Liver (tissue), 9 donors: ENCODE results near the gene BAMBI. TPM values are rescaled to one million over a fixed set of nuclear protein-coding genes. Genes with fewer than 3 reads are reported as not detected.

Experiments used
- DNase-seq: peaks from one replicate; pipeline ENCODE4 v3.0.0-alpha.2; 2017; ENCODE audit warnings: low spot score
- H3K27ac ChIP-seq, 2 donors: one replicate each; pipeline ENCODE4 v1.7.0; 2013; ENCODE audit warnings: inconsistent platforms in 2 of 2, low read length in 2 of 2, control low read depth in 1 of 2, low read depth in 1 of 2, mild to moderate bottlenecking in 1 of 2
- H3K27me3 ChIP-seq, 4 donors: one replicate each; pipeline versions ENCODE4 v1.6.1 to v1.7.0; 2013; ENCODE audit warnings: low read length in 3 of 4, inconsistent platforms in 1 of 4, mild to moderate bottlenecking in 1 of 4, moderate library complexity in 1 of 4; ENCODE audit not compliant: control insufficient read depth in 4 of 4, insufficient read depth in 4 of 4
- H3K36me3 ChIP-seq, 4 donors: one replicate each; pipeline versions ENCODE4 v1.6.1 to v1.7.0; 2013; ENCODE audit warnings: low read length in 3 of 4, mild to moderate bottlenecking in 3 of 4, low read depth in 1 of 4, moderate library complexity in 1 of 4; ENCODE audit not compliant: control insufficient read depth in 4 of 4, insufficient read depth in 3 of 4
- H3K4me1 ChIP-seq, 4 donors: one replicate each; pipeline versions ENCODE4 v1.6.1 to v1.7.0; 2013; ENCODE audit warnings: low read length in 3 of 4, mild to moderate bottlenecking in 3 of 4, moderate library complexity in 1 of 4; ENCODE audit not compliant: control insufficient read depth in 4 of 4, insufficient read depth in 4 of 4
- H3K4me3 ChIP-seq, 3 donors: one replicate each; pipeline versions ENCODE4 v1.6.1 to v1.7.0; 2013; ENCODE audit warnings: low read length in 3 of 3, control low read depth in 1 of 3, low read depth in 1 of 3, mild to moderate bottlenecking in 1 of 3
- H3K9ac ChIP-seq, 2 donors: one replicate each; pipeline ENCODE4 v1.7.0; 2013; ENCODE audit warnings: low read length in 2 of 2, mild to moderate bottlenecking in 2 of 2, moderate library complexity in 2 of 2, control low read depth in 1 of 2, low read depth in 1 of 2
- H3K9me3 ChIP-seq, 4 donors: one replicate each; pipeline versions ENCODE4 v1.6.1 to v1.7.0; 2013; ENCODE audit warnings: low read length in 3 of 4; ENCODE audit not compliant: control insufficient read depth in 4 of 4
- CTCF ChIP-seq: fragments of 150-350 bp; IDR thresholded peaks from 2 replicates; pipeline ENCODE4 v1.5.1; 2017; ENCODE audit warnings: improper control_type of control experiment, low read depth, low read length; ENCODE audit not compliant: missing input control
- EGR1 ChIP-seq, 2 donors: IDR thresholded peaks; 2 replicates each; pipeline ENCODE4 v1.6.1; 2016 to 2018; ENCODE audit warnings: antibody characterized with exemption in 2 of 2, low read depth in 2 of 2
- FOXA1 ChIP-seq: IDR thresholded peaks from 2 replicates; pipeline ENCODE4 v1.6.1; 2016; ENCODE audit warnings: antibody characterized with exemption
- FOXA2 ChIP-seq: IDR thresholded peaks from 2 replicates; pipeline ENCODE4 v1.6.1; 2016; ENCODE audit warnings: antibody characterized with exemption
- GABPA ChIP-seq, 2 donors: IDR thresholded peaks in 1 of 2; conservative IDR thresholded peaks in 1 of 2; 2 replicates each; pipeline ENCODE4 v1.6.1; 2016; ENCODE audit warnings: antibody characterized with exemption in 2 of 2, mild to moderate bottlenecking in 1 of 2, moderate library complexity in 1 of 2
- HNF4A ChIP-seq, 2 donors: conservative IDR thresholded peaks; 2 replicates each; pipeline ENCODE4 v1.6.1; 2016; ENCODE audit warnings: antibody characterized with exemption in 2 of 2, mild to moderate bottlenecking in 2 of 2
- HNF4G ChIP-seq: IDR thresholded peaks from 2 replicates; pipeline ENCODE4 v1.6.1; 2016; ENCODE audit warnings: antibody characterized with exemption
- JUND ChIP-seq, 2 donors: IDR thresholded peaks; 2 replicates each; pipeline ENCODE4 v1.6.1; 2016; ENCODE audit warnings: antibody characterized with exemption in 2 of 2
- MAX ChIP-seq: IDR thresholded peaks from 2 replicates; pipeline ENCODE4 v1.6.1; 2016; ENCODE audit warnings: antibody characterized with exemption
- NR2F2 ChIP-seq: IDR thresholded peaks from 2 replicates; pipeline ENCODE4 v1.6.1; 2016; ENCODE audit warnings: antibody characterized with exemption
- RAD21 ChIP-seq, 2 donors: IDR thresholded peaks; 2 replicates each; pipeline ENCODE4 v1.6.1; 2016; ENCODE audit warnings: antibody characterized with exemption in 2 of 2, mild to moderate bottlenecking in 2 of 2
- REST ChIP-seq: IDR thresholded peaks from 2 replicates; pipeline ENCODE4 v1.6.1; 2016; ENCODE audit warnings: antibody characterized with exemption, mild to moderate bottlenecking
- RXRA ChIP-seq, 2 donors: IDR thresholded peaks; 2 replicates each; pipeline ENCODE4 v1.6.1; 2017 to 2018; ENCODE audit warnings: antibody characterized with exemption in 2 of 2, mild to moderate bottlenecking in 1 of 2
- SP1 ChIP-seq: IDR thresholded peaks from 2 replicates; pipeline ENCODE4 v1.6.1; 2018; ENCODE audit warnings: antibody characterized with exemption, mild to moderate bottlenecking
- TAF1 ChIP-seq: conservative IDR thresholded peaks from 2 replicates; pipeline ENCODE4 v1.6.1; 2016; ENCODE audit warnings: antibody characterized with exemption, mild to moderate bottlenecking
- YY1 ChIP-seq: IDR thresholded peaks from 2 replicates; pipeline ENCODE4 v1.6.1; 2016; ENCODE audit warnings: antibody characterized with exemption, mild to moderate bottlenecking
- ZBTB33 ChIP-seq: IDR thresholded peaks from 2 replicates; pipeline ENCODE4 v1.6.1; 2016; ENCODE audit warnings: antibody characterized with exemption
- WGBS: extraction: QIAGEN DNeasy Blood & Tissue Kit; methylation state at CpG from one replicate; pipeline ENCODE4 v1.1.7; 2013; 5-methylcytosine and 5-hydroxymethylcytosine counted together
- polyA plus RNA-seq, 2 donors: library from polyadenylated mRNA; stranded (reverse) in 1 of 2; unstranded in 1 of 2; fragments of 200-250 nt in 1 of 2; fragments of >200 nt in 1 of 2; fragmentation: Nextera tagmentation in 1 of 2; extraction: Ambion mirVana in 1 of 2; gene quantifications; one replicate each; pipeline versions ENCODE4 v1.2.1 to v1.2.3, GENCODE V29; 2013 to 2015
- total RNA-seq, 2 donors: library from RNA; depleted of rRNA; stranded (reverse); fragments of >200 nt; gene quantifications; one replicate each; pipeline ENCODE4 v1.2.3, GENCODE V29; 2014
- TF ChIP-seq, protein P1 (sequence below): IDR thresholded peaks from 2 replicates; pipeline ENCODE4 v1.6.1; 2016; ENCODE audit warnings: antibody characterized with exemption
- donor health status: healthy.
- donor health status: healthy.
- donor health status: healthy.
- donor health status: healthy.
- donor health status: healthy.

Gene BAMBI
- total and polyA plus RNA-seq, 4 donors = 4.6 to 10.6 (median 5.1) TPM

DNA sequence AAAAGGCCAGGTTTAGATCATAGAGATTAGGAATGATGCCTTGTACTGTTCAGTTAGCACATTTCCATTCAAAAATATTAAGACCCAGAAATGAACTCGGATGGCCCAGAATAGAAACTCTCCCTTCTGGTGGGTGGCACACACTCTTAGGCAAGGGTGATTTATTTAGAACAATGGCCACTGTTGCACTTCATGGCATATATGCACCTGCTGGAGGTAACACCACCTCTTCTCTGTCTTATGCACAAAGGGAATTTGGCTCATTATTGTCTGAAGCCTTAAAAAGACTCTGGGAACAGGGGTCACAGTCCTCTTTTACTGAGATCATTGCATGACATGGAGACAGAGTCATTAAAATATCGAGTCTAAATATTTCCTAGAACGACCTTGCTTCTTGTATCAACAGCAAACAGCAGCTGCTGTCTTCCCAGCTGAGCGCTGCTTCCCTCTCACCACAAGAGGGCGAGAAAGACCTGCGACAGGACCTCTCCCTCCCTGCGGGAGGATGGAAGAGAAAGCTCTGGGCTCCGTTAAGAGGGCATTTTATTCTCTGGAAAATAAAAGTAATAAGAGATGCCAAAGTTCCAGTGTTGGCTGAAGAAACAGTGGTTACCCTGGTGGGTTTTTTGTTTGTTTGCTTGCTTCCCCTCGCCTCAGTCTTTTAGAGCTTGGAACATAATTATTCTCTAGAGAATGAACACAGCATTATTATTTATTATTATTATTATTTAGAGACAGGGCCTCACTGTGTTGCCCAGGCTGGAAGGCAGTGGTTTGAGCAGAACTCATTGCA, 13.5 kb upstream of the BAMBI start:
- Histone ChIP-seq H3K36me3 (no peaks in the 10 kb centered on the region), H3K4me1 (peaks cover 2 to 8% (median 6%) of the 10 kb centered on the region in 4 donors), H3K9ac (no peak overlapping the region), H3K27me3 (no peaks in the 10 kb centered on the region), H3K9me3 (no peaks in the 10 kb centered on the region), H3K27ac (no peak overlapping the region), H3K4me3 (no peak overlapping the region)
- TF ChIP-seq RXRA (IDR thresholded peaks at IDR 0.05) (peak in 1 of 2 donors; percentile 16), FOXA1 (no peak), NR2F2 (no peak), RAD21 (IDR thresholded peaks at IDR 0.05) (peak; percentile 100), FOXA2 (no peak), GABPA (IDR thresholded peaks at IDR 0.05 in 1 of 2, conservative IDR thresholded peaks at IDR 0.05 in 1 of 2) (no peak), REST (no peak), JUND (IDR thresholded peaks at IDR 0.05) (no peak), YY1 (peak; percentile 21), SP1 (no peak), EGR1 (IDR thresholded peaks at IDR 0.05; ENCODE audit: low read depth in 2 of 2) (no peak), CTCF (peak; percentile 98), TAF1 (no peak), HNF4A (conservative IDR thresholded peaks at IDR 0.05) (no peak), ZBTB33 (no peak), MAX (no peak), HNF4G (no peak)
- TF ChIP-seq, protein P1, sequence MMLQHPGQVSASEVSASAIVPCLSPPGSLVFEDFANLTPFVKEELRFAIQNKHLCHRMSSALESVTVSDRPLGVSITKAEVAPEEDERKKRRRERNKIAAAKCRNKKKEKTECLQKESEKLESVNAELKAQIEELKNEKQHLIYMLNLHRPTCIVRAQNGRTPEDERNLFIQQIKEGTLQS = no peak
- WGBS = 7% methylated on average over 9 of the region's 9 CpGs
- peak; percentile 67 for DNase-seq
